A549 (cell line): Measurements from ENCODE around the gene BCOR. TPM values are rescaled to one million over a fixed set of nuclear protein-coding genes. Genes with fewer than 3 reads are reported as not detected.

Experiments
- ATAC-seq, 2 experiments: fragments of 200-7000 bp in 1 of 2; fragments of >200 bp in 1 of 2; cut with Nextera tagmentation in 1 of 2; cut with Tn5 transposase in 1 of 2; 3 replicates each; pipeline versions ENCODE4 v1.8.0 to v1.9.1; 2018 to 2020; ENCODE audit warnings: mild to moderate bottlenecking in 1 of 2, moderate library complexity in 1 of 2
- CTCF ChIA-PET: fragments of 300-600 bp; sonication (Branson Sonifier 250); formaldehyde crosslinking; extraction: SDS; loops from one replicate; lab custom pipeline; 2021; ENCODE audit warnings: antibody characterized with exemption, inconsistent platforms; lab: Yijun Ruan, JAX
- POLR2A ChIA-PET: fragments of 350-600 bp; formaldehyde crosslinking; extraction: SDS; loops from one replicate; lab custom pipeline; 2021; ENCODE audit warnings: antibody characterized with exemption, inconsistent platforms; lab: Yijun Ruan, JAX
- DNase-seq, 2 experiments: peaks; one replicate each; pipeline versions ENCODE4 v3.0.0 to v3.0.0-alpha.2; 2011 to 2016; ENCODE audit warnings: low read depth in 1 of 2, low spot score in 1 of 2
- FAIRE-seq: peaks from 2 replicates; lab custom pipeline; 2011; peaks lifted over from hg19 to GRCh38; lab: Jason Lieb, UNC
- H3K27ac ChIP-seq, 2 experiments: fragments of >200 bp; sonication (Bioruptor Twin); formaldehyde crosslinking; 3 replicates each; pipeline ENCODE4 v1.5.1; 2016 to 2017
- H3K4me1 ChIP-seq: fragments of >200 bp; sonication (Bioruptor Twin); formaldehyde crosslinking; 3 replicates; pipeline ENCODE4 v1.6.1; 2016
- H3K4me2 ChIP-seq: fragments of >200 bp; sonication (Bioruptor Twin); formaldehyde crosslinking; 3 replicates; pipeline ENCODE4 v1.6.1; 2016
- H3K4me3 ChIP-seq: fragments of >200 bp; sonication (Bioruptor Twin); formaldehyde crosslinking; 3 replicates; pipeline ENCODE4 v1.5.1; 2016
- H3K9me3 ChIP-seq: fragments of >200 bp; sonication (Bioruptor Twin); formaldehyde crosslinking; 3 replicates; pipeline ENCODE4 v1.6.1; 2016
- BCL3 ChIP-seq: fragments of >200 bp; sonication (Bioruptor Twin); formaldehyde crosslinking; IDR thresholded peaks from 3 replicates; pipeline ENCODE4 v1.6.1; 2016
- BHLHE40 ChIP-seq: IDR thresholded peaks from 2 replicates; pipeline ENCODE4 v1.6.1; 2012; ENCODE audit warnings: low read depth, low read length, inconsistent platforms
- E2F6 ChIP-seq: IDR thresholded peaks from 2 replicates; pipeline ENCODE4 v1.6.1; 2012; ENCODE audit warnings: low read depth, borderline replicate concordance
- ESRRA ChIP-seq: fragments of 150-350 bp; IDR thresholded peaks from 2 replicates; pipeline ENCODE4 v1.6.1; 2014; ENCODE audit warnings: mild to moderate bottlenecking, low read length, borderline replicate concordance
- FOSL2 ChIP-seq, 2 experiments: fragments of 450-650 bp in 1 of 2; fragments of >200 bp in 1 of 2; sonication (Bioruptor Twin) in 1 of 2; formaldehyde crosslinking; IDR thresholded peaks; 2 replicates each; pipeline versions ENCODE4 v1.5.0 to v1.6.1; 2016 to 2020; ENCODE audit warnings: mild to moderate bottlenecking in 1 of 2, moderate library complexity in 1 of 2
- HES2 ChIP-seq: fragments of >200 bp; sonication (Bioruptor Twin); formaldehyde crosslinking; IDR thresholded peaks from 2 replicates; pipeline ENCODE4 v1.6.1; 2016
- HEYL ChIP-seq: fragments of 250-450 bp; sonication (Bioruptor Pico); IDR thresholded peaks from 2 replicates; pipeline ENCODE4 v1.8.0; 2021; ENCODE audit warnings: mild to moderate bottlenecking, moderate library complexity
- HOXB13 ChIP-seq: fragments of 250-450 bp; sonication (Bioruptor Pico); IDR thresholded peaks from 2 replicates; pipeline ENCODE4 v1.5.0; 2020; ENCODE audit warnings: low read depth, mild to moderate bottlenecking, moderate library complexity
- JUN ChIP-seq, 2 experiments: fragments of >200 bp; sonication (Bioruptor Twin); formaldehyde crosslinking; IDR thresholded peaks; 2 replicates in 1 of 2; 3 replicates in 1 of 2; pipeline ENCODE4 v1.6.1; 2016 to 2017
- KDM1A ChIP-seq: fragments of 200-600 bp; sonication (generic); IDR thresholded peaks from 2 replicates; pipeline ENCODE4 v1.6.1; 2016; ENCODE audit warnings: low read depth, mild to moderate bottlenecking
- KDM5A ChIP-seq: fragments of 200-600 bp; sonication (generic); IDR thresholded peaks from 2 replicates; pipeline ENCODE4 v1.6.1; 2016; ENCODE audit warnings: antibody characterized with exemption, mild to moderate bottlenecking
- MAX ChIP-seq: IDR thresholded peaks from 2 replicates; pipeline ENCODE4 v1.6.1; 2012
- NPAS2 ChIP-seq: fragments of 250-450 bp; sonication (Bioruptor Pico); IDR thresholded peaks from 2 replicates; pipeline ENCODE4 v1.8.0; 2022; ENCODE audit warnings: mild to moderate bottlenecking, moderate library complexity, borderline replicate concordance
- NR3C1 ChIP-seq: fragments of >200 bp; sonication (Bioruptor Twin); formaldehyde crosslinking; IDR thresholded peaks from 3 replicates; pipeline ENCODE4 v1.6.1; 2017
- PHF8 ChIP-seq: fragments of 200-600 bp; sonication (generic); IDR thresholded peaks from 2 replicates; pipeline ENCODE4 v1.6.1; 2016; ENCODE audit warnings: low read depth, mild to moderate bottlenecking, antibody characterized with exemption, moderate library complexity, borderline replicate concordance
- POLR2A ChIP-seq: IDR thresholded peaks from 2 replicates; pipeline ENCODE4 v1.6.1; 2012; ENCODE audit warnings: mild to moderate bottlenecking, low read length
- RARB ChIP-seq: fragments of 250-450 bp; sonication (Bioruptor Pico); IDR thresholded peaks from 2 replicates; pipeline ENCODE4 v1.8.0; 2021; ENCODE audit warnings: mild to moderate bottlenecking, moderate library complexity
- RCOR1 ChIP-seq: fragments of 150-350 bp; IDR thresholded peaks from 2 replicates; pipeline ENCODE4 v1.6.1; 2014; ENCODE audit warnings: antibody characterized with exemption, low read length, low read depth
- RNF2 ChIP-seq: fragments of 200-600 bp; sonication (generic); IDR thresholded peaks from 2 replicates; pipeline ENCODE4 v1.6.1; 2016; ENCODE audit warnings: low read depth, mild to moderate bottlenecking, antibody characterized with exemption, moderate library complexity, borderline replicate concordance
- SMC3 ChIP-seq: fragments of >200 bp; sonication (Bioruptor Twin); formaldehyde crosslinking; IDR thresholded peaks from 3 replicates; pipeline ENCODE4 v1.6.1; 2018; ENCODE audit warnings: inconsistent platforms
- ZSCAN20 ChIP-seq: fragments of 250-450 bp; sonication (Bioruptor Pico); IDR thresholded peaks from 2 replicates; pipeline ENCODE4 v1.8.0; 2022; ENCODE audit warnings: mild to moderate bottlenecking, moderate library complexity
- WGBS: methylation state at CpG from one replicate; pipeline ENCODE4 v1.1.6; 2017; ENCODE audit errors: missing lambda C conversion rate; 5-methylcytosine and 5-hydroxymethylcytosine counted together
- polyA plus RNA-seq, 4 experiments: library from polyadenylated mRNA; depleted of rRNA in 3 of 4; stranded (reverse); fragments of >200 nt; fragmentation: RNase III in 1 of 4; extraction: RNeasy Plus Mini Kit Qiagen cat#74134 plus additional on column Dnase treatment in 1 of 4; gene quantifications; 2 replicates in 3 of 4; 3 replicates in 1 of 4; pipeline ENCODE4 v1.2.3, GENCODE V29; 2011 to 2017

The BCOR gene
- polyA plus RNA-seq, 2 of the 4 experiments (the other 2 are of a cell fraction), result 12.2 to 12.6 TPM

- peaks cover 23% of the 10 kb centered on the region for H3K4me1 ChIP-seq
- WGBS, result 17% methylated on average over 20 of the region's 76 CpGs
- H3K9me3 ChIP-seq, result no peaks in the 10 kb centered on the region
- CTCF ChIA-PET, result interaction anchor here (1.2 to 1.6 kb wide), 2 partner anchors 10 to 160 kb away, joined by 3 to 4 read pairs; partner anchors contain the start of gene BCOR
- DNase-seq (peak; percentile 43 to 86), FAIRE-seq (no peak), ATAC-seq (peak; percentile 41 to 51)
- peak overlapping the region; percentile 99 to 100 for H3K27ac ChIP-seq
- H3K4me3 ChIP-seq, result peak overlapping the region; percentile 75; the same call in 2 of the 3 replicates
- POLR2A ChIA-PET, result interaction anchor here (1.1 to 2.3 kb wide), 4 partner anchors 9 to 94 kb away, joined by 8 to 35 read pairs (median 19); partner anchors contain the start of gene BCOR
- H3K4me2 ChIP-seq, result peak overlapping the region; percentile 94
- no peak for TF ChIP-seq SMC3
- TF ChIP-seq FOSL2 (IDR thresholded peaks at IDR 0.05), result no peak
- peak; percentile 88 for TF ChIP-seq FOSL2 (CRISPR knock-in tag; IDR thresholded peaks at IDR 0.05)
- peak; percentile 59; the same call in 1 of the 2 replicates for TF ChIP-seq HOXB13 (CRISPR knock-in tag)
- TF ChIP-seq PHF8, result no peak
- no peak for TF ChIP-seq HES2
- peak; percentile 96 for TF ChIP-seq E2F6
- TF ChIP-seq JUN (IDR thresholded peaks at IDR 0.05), result peak in 1 of 2 experiments; percentile 24; a peak in 2 of 5 replicates
- TF ChIP-seq NR3C1, result no peak
- TF ChIP-seq KDM5A, result no peak
- peak; percentile 20; the same call in 1 of the 2 replicates for TF ChIP-seq RNF2
- peak; percentile 93 for TF ChIP-seq MAX
- no peak for TF ChIP-seq ESRRA
- TF ChIP-seq HEYL (CRISPR knock-in tag), result no peak
- TF ChIP-seq KDM1A, result no peak
Observed at GRCh38 chrX:40107291-40108161, 9.8 kb upstream of the BCOR start.

- peak overlapping the region; percentile 94 for H3K4me2 ChIP-seq
- ChIA-PET CTCF (interaction anchor here (1.6 kb wide), 1 partner anchor 160 kb away, joined by 4 read pairs; no protein-coding TSS in a partner anchor), POLR2A (interaction anchor here (2.3 kb wide), 1 partner anchor 47 kb away, joined by 35 read pairs; no protein-coding TSS in a partner anchor)
- H3K4me1 ChIP-seq, result peaks cover 23% of the 10 kb centered on the region
- H3K4me3 ChIP-seq, result peak overlapping the region; percentile 75
- TF ChIP-seq RARB (CRISPR knock-in tag) (no peak), E2F6 (no peak), JUN (IDR thresholded peaks at IDR 0.05) (no peak)
- ATAC-seq (no peak), FAIRE-seq (no peak), DNase-seq (no peak)
- 36% methylated on average over 26 of the region's 36 CpGs for WGBS
- no peaks in the 10 kb centered on the region for H3K9me3 ChIP-seq
- peak overlapping the region; percentile 99 to 100 for H3K27ac ChIP-seq
Observed at GRCh38 chrX:40106676-40107290, 9.0 kb upstream of the BCOR start.

GRCh38 chrX:40105835-40106675 lies 8.3 kb upstream of the BCOR start:
- peak; percentile 38 to 74 for DNase-seq
- FAIRE-seq, result peak; percentile 32
- H3K4me3 ChIP-seq, result peak overlapping the region; percentile 75
- peaks cover 23% of the 10 kb centered on the region for H3K4me1 ChIP-seq
- WGBS, result no CpG with 5 or more reads among the region's 85 CpGs
- no peaks in the 10 kb centered on the region for H3K9me3 ChIP-seq
- peak; percentile 9 to 25; a peak in 4 of 6 replicates for ATAC-seq
- ChIA-PET CTCF (interaction anchor here (0.7 kb wide), 1 partner anchor 10 kb away, joined by 4 read pairs; no protein-coding TSS in a partner anchor), POLR2A (interaction anchor here (0.5 to 3.0 kb wide), 4 partner anchors 8 to 92 kb away, joined by 3 to 17 read pairs (median 4); no protein-coding TSS in a partner anchor)
- peak overlapping the region; percentile 94 for H3K4me2 ChIP-seq
- peak overlapping the region; percentile 99 to 100 for H3K27ac ChIP-seq
- peak; percentile 51; the same call in 1 of the 3 replicates for TF ChIP-seq BCL3
- TF ChIP-seq RCOR1, result no peak
- TF ChIP-seq BHLHE40, result no peak
- peak; percentile 27 for TF ChIP-seq POLR2A
- TF ChIP-seq KDM5A, result no peak
- TF ChIP-seq HES2, result no peak
- TF ChIP-seq FOSL2 (IDR thresholded peaks at IDR 0.05), result no peak
- no peak for TF ChIP-seq FOSL2 (CRISPR knock-in tag; IDR thresholded peaks at IDR 0.05)
- peak; percentile 50 for TF ChIP-seq MAX
- TF ChIP-seq E2F6, result peak; percentile 83
- TF ChIP-seq NPAS2 (CRISPR knock-in tag), result no peak
- peak; percentile 55 to 82; a peak in 3 of 5 replicates for TF ChIP-seq JUN (IDR thresholded peaks at IDR 0.05)
- TF ChIP-seq ZSCAN20 (CRISPR knock-in tag), result no peak
- TF ChIP-seq RNF2, result no peak
